NCI-H1694 treated with DMSO at 0.1 percent for 48 hours (cell line): ENCODE results near the gene TCF23.
A peak's percentile ranks its signal among the peaks of the same experiment; 100 is the strongest.
"Not testable (repeated sequence)": the region's sequence is repeated elsewhere in the genome, so short reads cannot be mapped to it uniquely, and the experiment has no call there.

Source experiments
- DNase-seq: peaks from one replicate; lab custom pipeline; 2025; lab: John Stamatoyannopoulos, UW

Gene TCF23

DNA sequence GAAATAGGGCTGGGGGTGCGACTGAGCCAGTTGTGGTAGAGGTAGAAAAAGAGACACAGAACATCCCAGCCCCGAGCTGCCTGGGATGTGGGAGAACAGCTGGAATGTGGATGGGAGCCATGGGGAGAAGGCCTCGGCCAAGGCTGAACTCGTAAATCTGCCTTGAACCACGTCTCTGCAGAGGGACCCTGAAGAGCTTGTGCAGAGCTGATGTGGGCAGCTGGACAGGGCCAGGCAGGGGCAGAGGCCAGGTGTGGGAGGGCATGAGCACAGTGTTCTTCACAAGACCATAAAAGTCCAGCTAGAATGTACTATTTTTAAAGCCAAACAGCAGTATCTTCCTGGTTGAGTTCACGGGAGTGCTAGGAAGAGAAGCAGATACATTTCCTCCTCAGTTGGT lies 5.7 kb downstream of the TCF23 start:
- DNase-seq, result no peak

DNA sequence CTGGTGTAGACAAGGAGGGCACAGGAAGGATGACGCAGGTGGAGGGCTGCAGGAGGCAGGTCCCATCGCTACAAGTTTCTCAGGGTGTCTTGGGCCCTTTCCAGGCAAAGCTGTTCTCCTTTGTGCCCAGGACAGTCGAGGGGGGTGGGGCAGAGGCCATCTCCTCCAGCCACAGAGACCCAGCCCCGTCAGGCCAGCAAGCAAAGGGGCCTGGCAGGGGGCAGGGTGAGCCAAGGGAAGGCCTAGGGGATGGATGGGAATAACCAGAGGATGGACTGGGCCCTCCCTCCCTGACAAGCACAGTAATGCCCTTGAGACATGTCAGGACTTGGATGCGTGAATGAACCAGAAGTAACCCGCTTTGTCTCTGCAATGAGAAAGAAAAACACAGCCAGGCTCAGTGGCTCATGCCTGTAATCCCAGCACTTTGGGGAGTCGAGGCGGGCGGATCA lies 6.3 kb downstream of the TCF23 start:
- no peak for DNase-seq

GRCh38 chr2:27158468-27158867 lies 9.7 kb downstream of the TCF23 start:
- DNase-seq, result no peak

DNA sequence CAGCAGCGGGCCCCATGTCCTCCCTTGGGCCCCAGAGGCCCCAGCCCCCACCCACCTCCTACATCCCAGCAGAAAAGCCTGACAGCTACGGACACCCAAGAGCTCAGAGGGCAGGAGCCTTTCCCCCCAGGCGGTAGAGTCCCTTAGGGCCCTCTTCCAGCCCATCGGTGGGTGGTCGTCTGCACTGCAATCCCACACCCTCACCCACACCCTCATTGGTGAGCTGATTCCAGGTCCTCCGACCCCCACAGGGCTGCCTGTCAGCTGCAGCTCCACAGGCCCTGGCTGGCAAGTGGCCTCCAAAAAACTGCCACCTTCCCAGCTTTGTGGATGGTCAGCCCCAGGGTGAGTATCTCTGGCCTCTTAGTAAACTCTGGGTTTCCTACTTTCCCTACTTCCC lies 10.5 kb downstream of the TCF23 start:
- no peak for DNase-seq

DNA sequence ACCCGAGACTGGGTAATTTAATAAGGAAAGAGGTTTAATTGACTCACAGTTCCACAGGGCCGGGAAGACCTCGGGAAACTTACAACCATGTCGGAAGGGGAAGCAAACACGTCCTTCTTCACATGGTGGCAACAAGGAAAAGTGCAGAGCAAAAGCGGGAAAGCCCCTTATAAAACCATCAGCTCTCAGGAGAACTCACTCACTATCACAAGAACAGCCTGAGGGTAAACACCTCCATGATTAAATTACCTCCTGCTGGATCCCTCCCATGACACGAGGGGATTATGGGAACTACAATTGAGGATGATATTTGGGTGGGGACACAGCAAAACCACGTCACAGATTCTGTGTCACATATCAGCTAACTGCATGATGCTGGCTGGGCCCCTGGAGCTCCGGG lies 11.4 kb downstream of the TCF23 start:
- DNase-seq, result no peak

DNA sequence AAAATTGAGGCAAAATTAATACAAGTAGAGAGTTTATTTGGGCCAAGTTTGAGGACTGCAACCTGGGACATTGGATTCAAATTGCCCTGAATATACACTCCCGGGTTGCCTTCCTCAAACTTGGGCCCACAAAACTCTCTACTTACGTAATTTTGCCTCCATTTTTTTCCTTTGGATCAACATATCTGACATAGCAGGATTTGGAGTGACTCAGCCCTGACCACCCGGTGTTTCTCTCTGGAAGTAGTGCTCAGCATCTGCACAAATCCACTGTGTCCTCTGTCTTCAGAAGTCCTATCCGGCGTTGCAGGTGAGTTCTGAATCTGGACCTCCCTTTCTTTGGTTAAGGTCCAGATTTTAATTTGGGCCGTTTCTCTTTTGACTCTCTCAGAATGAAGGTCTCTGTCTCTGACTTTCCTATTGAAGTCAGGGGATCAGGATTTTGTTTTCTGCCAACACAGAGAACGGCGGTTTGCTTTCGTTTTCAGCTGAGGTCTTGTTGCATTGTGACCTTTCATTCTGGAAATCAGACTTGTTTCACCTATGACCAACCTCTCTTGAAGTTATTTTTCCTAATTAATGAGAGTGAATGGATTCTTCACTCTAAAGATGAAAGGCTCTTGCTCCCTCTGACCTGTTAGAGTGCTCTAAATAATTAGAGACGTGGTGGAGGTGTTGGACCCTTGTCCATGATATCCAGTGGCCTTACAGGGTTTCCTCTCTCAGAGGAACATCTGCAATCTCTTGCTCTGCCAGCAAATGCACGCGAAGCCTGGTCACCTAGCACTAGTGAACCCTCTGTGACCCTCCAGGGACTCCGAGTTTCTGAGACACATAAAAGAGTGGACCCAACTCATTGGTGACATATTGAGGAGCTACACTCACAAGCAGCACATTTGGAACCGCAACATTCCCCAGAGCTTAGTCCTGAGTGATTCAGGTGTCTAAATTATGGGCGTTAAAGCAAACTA lies 13.6 kb downstream of the TCF23 start:
- no peak for DNase-seq

GRCh38 chr2:27164960-27165763 lies 16.4 kb downstream of the TCF23 start:
- DNase-seq, result no peak

GRCh38 chr2:27170581-27171337 lies 22.0 kb downstream of the TCF23 start:
- DNase-seq, result no peak

DNA sequence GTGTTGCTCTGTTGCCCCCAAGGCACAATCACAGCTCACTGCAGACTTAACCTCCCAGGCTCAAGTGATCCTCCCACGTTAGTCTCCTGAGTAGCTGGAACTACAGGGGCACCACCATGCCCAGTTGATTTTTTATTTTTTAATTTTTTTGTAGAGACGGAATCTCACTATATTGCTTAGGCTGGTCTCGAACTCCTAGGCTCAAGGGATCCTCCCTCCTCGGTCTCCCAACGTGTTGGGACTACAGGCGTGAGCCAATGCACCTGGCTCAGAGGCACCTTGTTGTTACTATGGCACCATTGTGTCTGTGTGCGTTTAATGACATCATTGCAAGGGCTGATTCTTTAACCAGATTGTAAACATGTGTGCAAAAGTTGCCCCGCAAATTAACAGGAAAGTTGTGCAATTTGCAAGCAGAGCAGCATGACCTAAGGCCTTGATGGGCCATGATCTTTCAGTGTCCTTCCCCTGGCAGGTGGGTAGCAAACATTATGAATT lies 22.6 kb downstream of the TCF23 start:
- DNase-seq, result no peak

DNA sequence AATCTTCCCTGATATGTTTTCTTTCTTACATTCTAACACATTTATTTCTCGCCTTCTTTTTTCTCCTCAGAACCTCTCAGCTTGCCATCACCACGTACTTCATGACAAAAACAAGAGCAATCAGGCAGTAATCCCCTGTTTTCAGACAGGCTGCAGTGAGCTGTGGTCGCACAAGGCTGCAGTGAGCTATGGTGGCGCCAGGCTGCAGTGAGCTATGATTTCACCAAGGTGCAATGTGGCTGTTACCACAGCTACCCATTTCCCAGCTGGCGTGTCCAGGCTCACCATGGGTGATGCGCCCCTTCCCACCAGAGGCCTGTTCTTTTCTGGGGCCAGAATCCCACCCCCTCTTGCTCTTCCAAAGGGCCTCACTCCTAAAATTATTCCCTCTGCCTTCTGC lies 25.8 kb downstream of the TCF23 start:
- DNase-seq, result no peak

- no peak for DNase-seq
Measured at GRCh38 chr2:27175330-27175729, 26.5 kb downstream of the TCF23 start.

GRCh38 chr2:27175781-27176180 lies 27.0 kb downstream of the TCF23 start:
- not testable (repeated sequence) for DNase-seq

DNA sequence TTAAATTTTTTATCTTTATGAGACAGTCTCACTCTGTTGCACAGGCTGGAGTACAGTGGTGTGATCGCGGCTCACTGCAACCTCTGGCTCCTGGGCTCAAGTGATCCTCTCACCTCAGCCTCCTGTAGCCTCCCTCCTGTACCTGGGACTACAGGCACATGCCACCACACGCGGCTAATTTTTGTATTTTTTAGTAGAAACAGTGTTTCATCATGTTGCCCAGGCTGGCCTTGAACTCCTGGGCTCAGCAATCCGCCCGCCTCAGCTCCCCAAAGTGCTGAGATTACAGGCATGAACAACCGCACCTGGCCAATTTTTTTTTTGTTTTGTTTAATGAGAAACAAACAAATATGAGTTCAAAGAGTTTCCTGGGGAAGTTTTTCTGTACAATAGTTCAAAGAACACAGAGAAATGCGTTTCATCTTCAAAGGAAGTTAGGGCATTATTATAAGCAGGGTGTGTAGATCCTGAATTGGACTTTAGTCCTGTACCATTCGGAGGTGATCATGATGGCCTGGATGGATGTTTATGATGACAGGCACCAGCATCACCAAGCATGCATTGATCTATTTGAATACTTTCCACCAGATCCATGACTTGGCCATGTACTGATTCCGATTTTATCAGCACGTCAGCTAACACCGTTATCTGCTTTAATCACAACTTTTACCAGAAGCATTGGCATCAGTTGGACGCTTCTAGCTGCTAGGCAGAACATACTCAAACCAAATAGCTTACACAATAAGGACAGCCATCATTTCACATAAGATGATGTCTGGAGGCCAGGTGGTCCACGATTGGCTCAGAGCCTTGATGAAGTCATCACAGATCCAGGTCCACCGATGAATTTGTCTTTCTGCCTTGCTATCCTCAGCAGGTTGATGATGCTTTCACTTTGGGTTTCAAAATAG lies 28.9 kb downstream of the TCF23 start:
- DNase-seq, result no peak

GRCh38 chr2:27178469-27178868 lies 29.7 kb downstream of the TCF23 start:
- no peak for DNase-seq

- no peak for DNase-seq
Measured at GRCh38 chr2:27179344-27180000, 30.7 kb downstream of the TCF23 start.

GRCh38 chr2:27182346-27182745 lies 33.5 kb downstream of the TCF23 start:
- DNase-seq, result no peak

GRCh38 chr2:27184115-27184514 lies 35.3 kb downstream of the TCF23 start:
- no peak for DNase-seq

GRCh38 chr2:27185331-27186026 lies 36.7 kb downstream of the TCF23 start:
- peak; percentile 22 for DNase-seq

DNA sequence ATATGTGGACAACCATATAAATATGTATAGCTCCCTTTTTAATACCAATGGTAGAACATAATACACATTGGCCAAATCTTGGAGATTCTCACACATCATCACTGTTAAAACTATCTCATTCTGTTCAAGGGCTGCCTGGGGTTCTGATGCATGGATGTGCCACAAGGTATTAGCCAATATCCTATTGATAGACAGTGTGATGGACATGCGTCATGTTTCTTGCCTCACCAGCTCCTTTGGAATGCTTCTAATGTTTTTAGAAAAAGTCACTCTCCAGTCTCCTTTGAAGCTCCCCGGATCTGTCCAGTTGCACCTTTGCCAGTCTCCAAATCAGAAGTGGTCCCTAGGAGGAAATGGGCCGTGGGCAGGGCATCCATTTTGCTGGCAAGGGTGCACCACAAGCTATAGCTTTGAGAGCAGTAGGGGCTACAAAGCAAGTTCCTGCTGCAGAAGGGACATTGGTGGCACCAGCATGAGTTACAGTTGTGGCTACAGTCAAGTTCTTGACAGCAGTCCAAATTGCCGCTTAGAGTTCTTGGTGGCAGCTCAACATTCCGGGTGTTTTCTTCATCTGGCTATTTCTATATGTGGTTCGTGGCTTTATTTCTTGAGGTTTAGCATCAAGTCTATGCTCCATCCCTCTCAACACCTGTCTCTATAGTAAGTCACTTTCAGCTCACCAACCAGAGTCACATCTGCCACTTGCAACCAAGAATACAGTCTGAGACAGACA lies 38.0 kb downstream of the TCF23 start:
- no peak for DNase-seq
